HG02981 (cell line): ENCODE measurements around the gene ADGRB3.

Experiments
- ATAC-seq: cut with Tn5 transposase; IDR thresholded peaks from one replicate; pipeline ENCODE4 v1.9.1; 2021; ENCODE audit warnings: mild to moderate bottlenecking, moderate library complexity; ENCODE audit not compliant: unreplicated experiment

The ADGRB3 gene

GRCh38 chr6:69294862-69295261 is 659.8 kb downstream of the ADGRB3 start:
- no peak for ATAC-seq

- ATAC-seq = no peak
These were observed 668.3 kb downstream of the ADGRB3 start for GRCh38 chr6:69303382-69303781.

- no peak for ATAC-seq
These were observed 670.4 kb downstream of the ADGRB3 start for GRCh38 chr6:69305456-69305855.

- ATAC-seq = no peak
These were observed 673.5 kb downstream of the ADGRB3 start for GRCh38 chr6:69308584-69308983.

- ATAC-seq = no peak
These were observed 676.8 kb downstream of the ADGRB3 start for GRCh38 chr6:69311888-69312287.

GRCh38 chr6:69314001-69314400 is 678.9 kb downstream of the ADGRB3 start:
- ATAC-seq = no peak

GRCh38 chr6:69314531-69314930 is 679.4 kb downstream of the ADGRB3 start:
- no peak for ATAC-seq

GRCh38 chr6:69331886-69332285 is 696.8 kb downstream of the ADGRB3 start:
- no peak for ATAC-seq

- ATAC-seq = no peak
These were observed 702.2 kb downstream of the ADGRB3 start for GRCh38 chr6:69337311-69337710.

GRCh38 chr6:69338431-69339162 is 703.5 kb downstream of the ADGRB3 start:
- ATAC-seq = no peak

- no peak for ATAC-seq
These were observed 704.1 kb downstream of the ADGRB3 start for GRCh38 chr6:69339163-69339550.

GRCh38 chr6:69340196-69340595 is 705.1 kb downstream of the ADGRB3 start:
- no peak for ATAC-seq

GRCh38 chr6:69343851-69344250 is 708.8 kb downstream of the ADGRB3 start:
- no peak for ATAC-seq

- no peak for ATAC-seq
These were observed 714.7 kb downstream of the ADGRB3 start for GRCh38 chr6:69349771-69350170.

- no peak for ATAC-seq
These were observed 727.1 kb downstream of the ADGRB3 start for GRCh38 chr6:69362209-69362608.

GRCh38 chr6:69366831-69367230 is 731.7 kb downstream of the ADGRB3 start:
- ATAC-seq = no peak

- ATAC-seq = no peak
These were observed 733.5 kb downstream of the ADGRB3 start for GRCh38 chr6:69368613-69369012.

GRCh38 chr6:69370763-69371162 is 735.7 kb downstream of the ADGRB3 start:
- no peak for ATAC-seq

- ATAC-seq = no peak
These were observed 743.2 kb downstream of the ADGRB3 start for GRCh38 chr6:69378326-69378725.

- no peak for ATAC-seq
These were observed 744.4 kb downstream of the ADGRB3 start for GRCh38 chr6:69379518-69379917.

- ATAC-seq = no peak
These were observed 748.5 kb downstream of the ADGRB3 start for GRCh38 chr6:69383627-69384026.

- ATAC-seq = no peak
These were observed 751.3 kb downstream of the ADGRB3 start for GRCh38 chr6:69386426-69386825.

- ATAC-seq = no peak
These were observed 755.0 kb downstream of the ADGRB3 start for GRCh38 chr6:69390125-69390524.
